ENCODE data around the gene SCN5A.
"Not testable (repeated sequence)": the region's sequence is repeated elsewhere in the genome, so short reads cannot be mapped to it uniquely, and the experiment has no call there.

SCN5A gene

GRCh38 chr3:38577371-38578080, 72.0 kb downstream of the SCN5A start:
- FAIRE-seq = no peak

DNA sequence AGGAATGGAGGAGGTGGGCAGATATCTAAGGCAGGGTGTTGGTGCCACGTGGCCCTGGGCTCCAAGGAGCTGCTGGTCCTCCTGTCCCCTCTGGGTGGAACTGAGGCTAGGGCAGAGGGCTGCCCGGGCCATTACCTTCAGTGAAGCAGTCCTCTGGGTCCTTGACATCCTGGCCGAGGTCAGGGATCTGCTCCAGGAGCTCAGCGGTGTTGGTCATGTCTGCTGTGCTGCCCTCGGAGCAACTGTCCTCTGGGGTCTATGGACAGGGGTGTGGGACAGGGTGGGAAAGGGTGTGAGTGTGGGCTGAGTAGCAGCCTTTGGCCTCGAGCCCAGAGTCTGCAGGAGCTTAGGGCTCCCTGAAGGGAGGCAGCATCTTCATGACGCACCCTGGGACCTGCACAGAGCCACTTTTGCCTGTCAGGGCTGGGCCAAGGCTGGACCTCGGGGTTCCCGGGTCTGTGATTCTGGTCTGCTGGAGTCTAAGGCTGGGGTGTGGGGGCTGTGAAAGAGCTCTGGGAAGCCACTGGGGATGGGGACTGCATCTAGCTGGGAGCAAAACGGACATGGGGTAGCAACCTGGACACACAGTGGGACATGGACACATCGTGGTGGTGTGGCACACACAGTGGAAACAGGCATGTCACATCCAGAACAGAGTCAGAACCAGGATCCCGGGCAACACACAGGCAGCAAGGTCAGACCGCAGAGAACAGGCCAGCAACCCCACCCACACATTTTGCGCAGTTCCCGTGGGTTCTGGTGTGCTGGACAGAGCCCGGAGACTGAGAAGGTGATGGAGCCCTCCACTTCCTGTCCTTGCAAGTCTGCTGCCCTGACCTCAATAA, 72.7 kb downstream of the SCN5A start:
- FAIRE-seq = no peak

DNA sequence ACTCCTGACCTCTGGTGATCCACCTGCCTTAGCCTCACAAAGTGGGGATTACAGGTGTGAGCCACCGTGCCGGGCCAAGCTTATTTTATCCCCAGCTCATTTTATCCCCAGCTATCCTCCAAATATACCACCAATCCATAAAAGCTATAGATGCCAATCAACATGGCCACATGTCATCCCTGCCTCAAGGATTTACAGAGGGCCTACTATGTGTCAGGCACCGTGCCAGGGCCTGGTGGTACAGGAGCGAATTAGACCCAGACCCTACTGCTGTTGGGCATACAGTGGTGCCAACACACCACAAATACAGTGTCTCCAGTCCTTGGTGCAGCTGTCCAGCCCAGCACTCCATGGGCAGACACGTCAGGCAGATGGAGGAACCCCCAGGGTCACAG, 73.4 kb downstream of the SCN5A start:
- no peak for FAIRE-seq

DNA sequence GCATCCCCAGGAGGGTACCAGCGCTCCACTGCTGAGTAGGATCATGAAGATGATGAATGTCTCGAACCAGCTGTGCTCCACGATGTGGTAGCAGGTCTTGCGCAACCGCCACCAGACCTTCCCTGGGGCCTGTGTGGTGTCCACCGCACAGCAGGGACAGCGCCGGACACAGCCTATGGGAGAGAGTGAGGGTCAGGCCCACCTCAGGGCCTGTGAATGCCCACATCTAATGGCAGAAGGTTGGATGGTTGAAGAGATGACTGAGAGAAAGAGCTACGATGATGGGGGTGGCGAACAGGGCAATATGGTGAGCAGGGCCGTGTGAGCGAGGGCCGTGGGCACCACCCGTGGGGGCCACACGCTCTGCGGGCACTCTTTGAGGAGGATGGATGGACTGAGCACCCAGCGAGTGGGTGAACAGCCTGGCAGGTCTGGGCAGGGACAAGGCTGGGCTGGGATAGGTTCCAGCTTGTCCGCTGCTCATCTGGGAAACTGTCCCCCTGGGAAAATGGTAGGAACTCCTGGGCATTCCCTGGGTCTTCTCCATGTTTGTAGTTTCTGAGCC, 74.1 kb downstream of the SCN5A start:
- no peak for FAIRE-seq

DNA sequence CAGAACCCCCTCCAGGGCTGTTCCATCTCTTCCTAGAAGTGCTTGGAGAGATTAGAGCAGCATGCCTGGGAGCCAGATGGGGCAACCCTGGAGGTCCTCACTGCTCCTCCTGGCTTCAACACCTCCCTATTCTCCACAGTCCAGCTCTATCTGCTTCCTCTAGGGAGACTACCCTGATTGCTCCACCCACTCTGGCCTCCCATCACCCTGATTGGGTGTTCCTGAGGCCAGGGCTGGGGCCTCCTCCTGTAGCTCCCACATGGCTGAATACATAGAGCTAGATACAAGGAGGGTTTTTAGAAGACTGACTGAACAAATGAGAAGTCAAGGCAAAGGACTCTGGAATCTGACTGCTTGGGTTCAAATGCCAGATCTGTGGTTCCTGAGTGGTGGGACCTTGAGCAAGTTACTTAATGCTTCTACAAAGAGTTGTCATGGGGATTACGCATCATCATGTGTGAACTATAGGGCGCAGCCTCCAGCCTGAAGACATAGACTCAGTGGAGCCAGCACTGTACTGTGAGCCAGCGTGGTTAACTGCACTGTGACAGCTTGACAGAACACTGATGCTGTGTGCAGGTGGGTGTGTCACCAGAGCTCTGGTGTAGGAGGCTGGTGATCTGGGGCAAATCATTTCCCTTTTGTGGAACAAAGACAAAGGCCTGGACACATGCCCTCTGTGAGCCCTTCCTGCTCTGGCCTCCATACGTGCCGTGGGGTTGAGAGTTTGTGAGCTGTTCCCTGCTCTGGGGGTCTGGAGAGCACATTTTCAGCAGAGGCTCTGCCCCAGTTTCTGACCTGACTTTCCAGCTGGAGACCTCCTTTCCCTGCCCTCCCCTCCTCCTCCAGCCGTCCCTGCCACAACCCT, 74.8 kb downstream of the SCN5A start:
- FAIRE-seq = no peak

- FAIRE-seq = no peak
These were observed 75.9 kb downstream of the SCN5A start for GRCh38 chr3:38573556-38573955.

DNA sequence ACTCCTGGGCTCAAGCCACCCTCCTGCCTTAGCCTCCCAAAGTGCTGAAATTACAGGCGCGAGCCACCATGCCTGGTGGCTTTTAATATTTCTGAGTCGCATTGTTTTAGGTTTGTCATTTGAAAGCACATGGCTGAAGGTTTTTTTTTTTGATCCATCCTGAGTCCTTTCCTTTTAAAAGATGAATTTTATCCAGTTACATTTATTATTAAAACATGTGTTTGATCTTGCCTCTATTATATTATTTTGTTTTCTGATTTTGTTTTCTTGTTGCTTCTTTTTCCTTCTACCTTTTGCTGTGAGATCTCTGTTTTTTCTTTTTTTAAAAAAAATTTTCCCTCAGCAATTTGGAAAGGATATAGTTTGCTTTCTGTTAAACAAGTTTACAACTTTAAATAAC, 76.4 kb downstream of the SCN5A start:
- FAIRE-seq = no peak

- no peak for FAIRE-seq
These were observed 82.0 kb downstream of the SCN5A start for GRCh38 chr3:38567498-38567897.

- FAIRE-seq = not testable (repeated sequence)
These were observed 82.7 kb downstream of the SCN5A start for GRCh38 chr3:38566794-38567193.

- FAIRE-seq = no peak
These were observed 83.3 kb downstream of the SCN5A start for GRCh38 chr3:38566215-38566528.

GRCh38 chr3:38565339-38566214, 83.9 kb downstream of the SCN5A start:
- FAIRE-seq = no peak

DNA sequence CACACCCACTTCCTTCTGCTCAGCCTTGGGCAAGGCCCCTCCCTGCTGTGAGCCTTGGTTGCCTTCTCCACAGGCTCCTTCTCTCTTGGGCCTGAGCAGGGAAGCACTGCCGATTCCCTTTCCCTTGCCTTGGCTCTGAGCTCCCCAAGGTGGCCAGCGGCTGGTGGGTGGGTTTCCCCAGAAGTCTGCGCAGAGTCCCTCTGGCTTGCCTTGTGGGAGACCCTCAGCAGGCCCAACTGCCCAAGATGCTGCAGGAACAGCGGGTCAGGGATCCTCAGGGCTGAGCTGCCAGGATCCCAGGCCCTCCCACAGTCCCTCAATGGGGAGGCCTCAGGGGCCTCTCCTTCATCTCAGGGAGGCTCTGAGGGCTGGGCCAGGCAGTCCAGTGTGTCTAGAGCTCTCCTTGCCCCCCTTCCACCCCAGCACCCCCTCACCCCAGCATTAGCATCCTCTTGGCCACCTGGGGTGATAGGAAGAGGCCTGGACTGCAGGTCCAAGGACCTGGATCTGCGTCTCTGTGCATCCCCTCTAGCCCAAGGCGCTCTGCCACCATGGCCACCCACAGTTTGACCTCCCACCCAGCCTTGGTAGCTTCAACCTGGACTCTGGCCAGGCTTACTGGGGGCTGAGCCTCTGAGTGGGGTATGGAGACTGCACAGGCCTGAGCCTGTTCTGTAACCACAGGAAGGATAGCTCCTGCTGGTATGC, 84.7 kb downstream of the SCN5A start:
- no peak for FAIRE-seq

DNA sequence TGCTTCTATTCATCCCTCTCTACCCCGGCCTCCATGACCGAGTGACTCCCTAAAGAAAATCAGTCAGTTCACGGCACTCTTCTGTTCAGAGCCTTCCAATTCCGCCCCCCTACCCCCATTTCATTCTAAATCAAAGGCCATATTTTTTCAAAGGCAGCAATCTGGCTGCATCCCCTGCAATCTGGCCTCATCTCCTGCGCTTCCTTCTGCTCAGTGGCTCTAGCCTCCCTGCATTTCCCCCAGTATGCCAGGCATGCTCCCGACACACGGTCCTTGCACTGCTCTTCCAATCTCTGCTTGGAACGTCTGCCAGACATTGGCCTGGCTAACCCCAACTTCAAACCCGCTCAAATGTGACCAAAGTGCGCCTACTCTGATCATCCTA, 85.6 kb downstream of the SCN5A start:
- no peak for FAIRE-seq

- FAIRE-seq = no peak
These were observed 86.2 kb downstream of the SCN5A start for GRCh38 chr3:38563070-38563885.

- FAIRE-seq = no peak
These were observed 87.0 kb downstream of the SCN5A start for GRCh38 chr3:38562467-38562925.

- FAIRE-seq = no peak
These were observed 87.6 kb downstream of the SCN5A start for GRCh38 chr3:38561746-38562466.

DNA sequence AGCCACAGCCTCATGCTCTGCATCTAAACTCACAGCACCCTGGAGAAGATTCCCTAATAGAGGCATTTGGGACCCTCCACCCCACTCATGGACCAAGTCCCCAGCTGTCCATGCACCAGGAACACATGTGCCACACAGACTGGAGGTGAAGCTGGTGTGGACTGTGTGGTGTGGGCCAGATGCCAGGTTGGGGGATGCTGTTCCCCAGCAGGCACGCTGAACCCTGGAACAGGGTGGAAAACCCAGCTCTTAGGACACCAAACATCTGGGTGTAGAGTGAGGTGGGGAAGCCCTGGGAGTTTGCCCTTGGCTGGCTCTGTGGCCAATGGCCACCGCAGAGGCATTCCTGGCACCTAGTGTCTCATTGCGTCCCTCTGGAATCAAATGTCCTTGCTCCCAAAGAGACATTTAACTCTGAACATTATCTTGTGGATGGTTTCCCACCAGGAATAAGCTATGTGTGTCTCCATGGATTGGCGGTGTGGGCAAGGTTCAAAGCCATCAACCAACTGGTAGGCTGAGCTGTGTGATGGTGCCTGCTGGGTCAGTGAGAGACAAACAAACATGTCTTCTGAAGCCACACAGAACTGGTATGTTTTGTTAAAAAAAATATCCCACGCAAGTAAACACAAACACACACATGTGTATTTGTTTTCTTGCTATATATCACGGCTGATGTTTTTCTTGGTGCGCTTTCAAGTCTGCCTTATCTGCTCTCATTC, 88.3 kb downstream of the SCN5A start:
- FAIRE-seq = no peak

DNA sequence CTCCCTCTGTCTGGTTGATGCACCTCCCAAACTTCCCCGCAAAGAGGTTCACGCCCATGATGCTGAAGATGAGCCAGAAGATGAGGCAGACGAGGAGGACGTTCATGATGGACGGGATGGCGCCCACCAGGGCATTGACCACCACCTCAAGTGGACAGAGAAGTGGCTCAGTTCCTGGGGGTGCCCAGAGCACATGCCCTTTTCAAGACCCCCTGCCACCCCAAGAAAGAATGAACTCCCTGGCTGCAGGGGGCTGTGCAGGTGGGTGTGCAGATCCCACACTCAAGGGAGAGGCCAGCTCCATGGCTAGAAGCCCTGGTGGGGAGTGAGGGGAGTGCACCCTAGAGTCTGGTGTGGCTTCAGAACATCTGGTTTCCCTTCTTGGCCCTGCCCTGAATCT, 89.2 kb downstream of the SCN5A start:
- FAIRE-seq = no peak

DNA sequence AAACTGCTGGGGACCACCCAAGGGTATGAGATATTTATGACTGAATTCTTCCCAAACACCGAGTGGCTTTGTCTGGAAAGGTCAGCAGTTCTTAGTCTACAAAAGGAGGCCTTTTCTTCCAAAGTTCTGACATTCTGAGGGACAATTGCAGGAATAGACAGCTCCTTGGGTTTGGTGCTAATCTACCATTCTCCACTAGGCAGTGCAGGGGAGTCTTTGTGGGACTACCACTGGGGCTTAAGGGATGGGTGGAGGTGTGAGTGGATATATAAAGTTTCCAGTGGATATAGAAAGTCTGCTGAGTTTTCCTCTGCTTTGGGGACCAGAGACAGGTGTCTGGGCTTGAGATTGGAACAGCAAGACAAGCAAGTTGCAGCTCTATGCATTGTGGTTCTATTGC, 90.6 kb downstream of the SCN5A start:
- FAIRE-seq = no peak
